ENCODE data around the gene KRTAP20-1. TPM values are rescaled to one million over a fixed set of nuclear protein-coding genes. Genes with fewer than 3 reads are reported as not detected.

Gene KRTAP20-1
- total RNA-seq, 1 experiment from 2014 or later: not detected

- TF ChIP-seq, protein P1, sequence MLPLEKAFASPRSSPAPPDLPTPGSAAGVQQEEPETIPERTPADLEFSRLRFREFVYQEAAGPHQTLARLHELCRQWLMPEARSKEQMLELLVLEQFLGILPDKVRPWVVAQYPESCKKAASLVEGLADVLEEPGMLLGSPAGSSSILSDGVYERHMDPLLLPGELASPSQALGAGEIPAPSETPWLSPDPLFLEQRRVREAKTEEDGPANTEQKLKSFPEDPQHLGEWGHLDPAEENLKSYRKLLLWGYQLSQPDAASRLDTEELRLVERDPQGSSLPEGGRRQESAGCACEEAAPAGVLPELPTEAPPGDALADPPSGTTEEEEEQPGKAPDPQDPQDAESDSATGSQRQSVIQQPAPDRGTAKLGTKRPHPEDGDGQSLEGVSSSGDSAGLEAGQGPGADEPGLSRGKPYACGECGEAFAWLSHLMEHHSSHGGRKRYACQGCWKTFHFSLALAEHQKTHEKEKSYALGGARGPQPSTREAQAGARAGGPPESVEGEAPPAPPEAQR (CRISPR knock-in tag; IDR thresholded peaks at IDR 0.05): no peak
- no peak for TF ChIP-seq ARID4B (CRISPR knock-in tag; IDR thresholded peaks at IDR 0.05; ENCODE audit: borderline replicate concordance)
These were observed 13.0 kb downstream of the KRTAP20-1 start (continued) for GRCh38 chr21:30629200-30629599.

DNA sequence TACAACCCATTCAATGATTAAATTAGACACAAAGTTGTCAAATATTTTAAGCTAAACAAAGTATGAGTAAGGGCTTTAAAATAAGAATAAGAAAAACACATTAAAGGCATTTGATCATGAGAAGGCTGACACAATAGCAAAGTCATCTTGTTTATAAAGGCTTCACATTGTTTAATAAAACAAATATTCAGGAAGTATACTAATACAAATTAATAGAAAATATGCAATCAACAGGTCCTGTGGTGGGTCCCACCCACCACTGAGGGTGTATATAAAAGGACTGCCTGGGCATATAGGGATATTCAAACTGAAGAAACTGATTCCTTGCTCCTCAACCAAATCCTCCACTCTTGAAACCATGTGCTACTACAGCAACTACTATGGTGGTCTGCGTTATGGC lies 18.7 kb downstream of the KRTAP20-1 start, which contains the start of gene KRTAP20-2:
KRTAP20-2 (plus strand) TSS at position 301 of the 400 bp plus-strand sequence; CDS start at position 359, 58 bp downstream.
- Mint-ChIP-seq H3K4me3 (no peak within 1 kb of the TSS), H3K9me3 (0 out of 2 replicates have a peak, but pooled peaks cover 3% of the 10 kb centered on the region), H3K27ac (no peak within 1 kb of the TSS), H3K27me3 (ENCODE audit: low read depth) (no peaks in the 10 kb centered on the region), H3K4me1 (no peaks in the 10 kb centered on the region), H3K36me3 (no peaks in the 10 kb centered on the region)
- DNase-seq (ENCODE audit: low spot score): no peak
- ChIA-PET CTCF (no interaction called here), POLR2A (no interaction called here)
- ATAC-seq: no peak
- no peak for TF ChIP-seq JUN (CRISPR knock-in tag; IDR thresholded peaks at IDR 0.05)

GRCh38 chr21:30638686-30639085 lies 22.5 kb downstream of the KRTAP20-1 start:
- Mint-ChIP-seq H3K27ac (no peak overlapping the region), H3K9me3 (peaks cover 7% of the 10 kb centered on the region; the same call in 1 of the 2 replicates), H3K4me3 (no peak overlapping the region), H3K36me3 (no peaks in the 10 kb centered on the region), H3K27me3 (ENCODE audit: low read depth) (no peaks in the 10 kb centered on the region), H3K4me1 (no peaks in the 10 kb centered on the region)
- TF ChIP-seq ZNF121 (CRISPR knock-in tag; IDR thresholded peaks at IDR 0.05): no peak
- TF ChIP-seq TP53 (CRISPR knock-in tag; IDR thresholded peaks at IDR 0.05): no peak
- no peak for TF ChIP-seq ZNF396 (CRISPR knock-in tag; IDR thresholded peaks at IDR 0.05; ENCODE audit: borderline replicate concordance)
- TF ChIP-seq JAZF1 (CRISPR knock-in tag; IDR thresholded peaks at IDR 0.05): no peak
- TF ChIP-seq ESRRA (CRISPR knock-in tag; IDR thresholded peaks at IDR 0.05; ENCODE audit: borderline replicate concordance): no peak
- TF ChIP-seq NFYB (CRISPR knock-in tag; conservative IDR thresholded peaks at IDR 0.05; ENCODE audit: low read depth): no peak
- no peak for TF ChIP-seq GABPB1 (CRISPR knock-in tag; IDR thresholded peaks at IDR 0.05)
- TF ChIP-seq GTF2I (CRISPR knock-in tag; conservative IDR thresholded peaks at IDR 0.05): no peak
- TF ChIP-seq PRRX2 (CRISPR knock-in tag; IDR thresholded peaks at IDR 0.05): no peak
- TF ChIP-seq KAT7 (CRISPR knock-in tag; IDR thresholded peaks at IDR 0.05; ENCODE audit: borderline replicate concordance): no peak
- TF ChIP-seq ZNF219 (CRISPR knock-in tag; IDR thresholded peaks at IDR 0.05; ENCODE audit: borderline replicate concordance): no peak
- no peak for TF ChIP-seq CBFB (CRISPR knock-in tag; IDR thresholded peaks at IDR 0.05; ENCODE audit: low read depth)
- TF ChIP-seq, protein P2, sequence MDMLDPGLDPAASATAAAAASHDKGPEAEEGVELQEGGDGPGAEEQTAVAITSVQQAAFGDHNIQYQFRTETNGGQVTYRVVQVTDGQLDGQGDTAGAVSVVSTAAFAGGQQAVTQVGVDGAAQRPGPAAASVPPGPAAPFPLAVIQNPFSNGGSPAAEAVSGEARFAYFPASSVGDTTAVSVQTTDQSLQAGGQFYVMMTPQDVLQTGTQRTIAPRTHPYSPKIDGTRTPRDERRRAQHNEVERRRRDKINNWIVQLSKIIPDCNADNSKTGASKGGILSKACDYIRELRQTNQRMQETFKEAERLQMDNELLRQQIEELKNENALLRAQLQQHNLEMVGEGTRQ (CRISPR knock-in tag; IDR thresholded peaks at IDR 0.05): no peak
- DNase-seq (ENCODE audit: low spot score): no peak
- ATAC-seq: no peak
- ChIA-PET POLR2A (no interaction called here), CTCF (no interaction called here)

DNA sequence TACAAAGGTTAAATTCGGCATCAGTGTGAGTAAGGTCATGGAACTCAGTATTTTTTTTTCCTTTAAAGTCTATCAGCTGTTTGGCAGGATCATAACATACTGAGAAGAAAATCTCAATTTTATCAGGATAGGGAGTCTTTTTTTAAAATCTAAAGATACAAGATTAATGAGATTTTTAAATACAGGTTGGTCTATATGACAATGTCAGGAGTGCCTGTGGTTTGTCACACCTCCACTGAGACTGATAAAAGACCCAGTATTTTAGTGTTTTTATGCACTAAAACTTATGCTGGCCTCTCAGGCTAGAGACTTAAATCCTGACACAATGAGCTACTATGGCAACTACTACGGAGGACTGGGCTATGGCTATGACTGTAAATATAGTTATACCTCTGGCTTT lies 26.3 kb downstream of the KRTAP20-1 start, which contains the start of gene KRTAP20-3:
KRTAP20-3 (plus strand) TSS at position 301 of the 400 bp plus-strand sequence.
- Mint-ChIP-seq H3K9me3 (peaks cover 7% of the 10 kb centered on the region; the same call in 1 of the 2 replicates), H3K36me3 (no peaks in the 10 kb centered on the region), H3K27me3 (ENCODE audit: low read depth) (no peaks in the 10 kb centered on the region), H3K4me3 (no peak within 1 kb of the TSS), H3K4me1 (no peaks in the 10 kb centered on the region), H3K27ac (no peak within 1 kb of the TSS)
- ChIA-PET POLR2A (no interaction called here), CTCF (no interaction called here)
- ATAC-seq (no peak), DNase-seq (ENCODE audit: low spot score) (no peak)
- TF ChIP-seq RORB (CRISPR knock-in tag; IDR thresholded peaks at IDR 0.05): no peak
- TF ChIP-seq TEAD1 (CRISPR knock-in tag; IDR thresholded peaks at IDR 0.05): no peak
- no peak for TF ChIP-seq EMX1 (CRISPR knock-in tag; IDR thresholded peaks at IDR 0.05)
- no peak for TF ChIP-seq NR2C2 (CRISPR knock-in tag; IDR thresholded peaks at IDR 0.05)
- no peak for TF ChIP-seq IRF2 (CRISPR knock-in tag; IDR thresholded peaks at IDR 0.05; ENCODE audit: borderline replicate concordance, low read depth)
- no peak for TF ChIP-seq ATF6 (CRISPR knock-in tag; IDR thresholded peaks at IDR 0.05)
- TF ChIP-seq NFE2L1 (CRISPR knock-in tag; IDR thresholded peaks at IDR 0.05): no peak
- TF ChIP-seq GRHL2 (CRISPR knock-in tag; IDR thresholded peaks at IDR 0.05; ENCODE audit: insufficient replicate concordance, severe bottlenecking): no peak
- no peak for TF ChIP-seq SOX15 (CRISPR knock-in tag; IDR thresholded peaks at IDR 0.05)

Measured in WTC11 (cell line).